Fibroblast of pulmonary artery (primary cell): ENCODE measurements around the gene H3-3A.
A peak's percentile ranks its signal among the peaks of the same experiment; 100 is the strongest.

Experiments used
- DNase-seq: peaks from one replicate; pipeline ENCODE4 v3.0.0-alpha.2; 2010; ENCODE audit warnings: low read depth
- H3K4me3 ChIP-seq: replicated peaks from 2 replicates; pipeline ENCODE4 v1.5.1; 2011; ENCODE audit warnings: low read depth, mild to moderate bottlenecking, control low read depth, low read length, moderate library complexity
- TF ChIP-seq, protein P1 (sequence below): IDR thresholded peaks from 2 replicates; pipeline ENCODE4 v1.5.1; 2011; ENCODE audit warnings: mild to moderate bottlenecking, control low read depth, low read length, inconsistent platforms; ENCODE audit errors: missing control alignments

Gene H3-3A

DNA sequence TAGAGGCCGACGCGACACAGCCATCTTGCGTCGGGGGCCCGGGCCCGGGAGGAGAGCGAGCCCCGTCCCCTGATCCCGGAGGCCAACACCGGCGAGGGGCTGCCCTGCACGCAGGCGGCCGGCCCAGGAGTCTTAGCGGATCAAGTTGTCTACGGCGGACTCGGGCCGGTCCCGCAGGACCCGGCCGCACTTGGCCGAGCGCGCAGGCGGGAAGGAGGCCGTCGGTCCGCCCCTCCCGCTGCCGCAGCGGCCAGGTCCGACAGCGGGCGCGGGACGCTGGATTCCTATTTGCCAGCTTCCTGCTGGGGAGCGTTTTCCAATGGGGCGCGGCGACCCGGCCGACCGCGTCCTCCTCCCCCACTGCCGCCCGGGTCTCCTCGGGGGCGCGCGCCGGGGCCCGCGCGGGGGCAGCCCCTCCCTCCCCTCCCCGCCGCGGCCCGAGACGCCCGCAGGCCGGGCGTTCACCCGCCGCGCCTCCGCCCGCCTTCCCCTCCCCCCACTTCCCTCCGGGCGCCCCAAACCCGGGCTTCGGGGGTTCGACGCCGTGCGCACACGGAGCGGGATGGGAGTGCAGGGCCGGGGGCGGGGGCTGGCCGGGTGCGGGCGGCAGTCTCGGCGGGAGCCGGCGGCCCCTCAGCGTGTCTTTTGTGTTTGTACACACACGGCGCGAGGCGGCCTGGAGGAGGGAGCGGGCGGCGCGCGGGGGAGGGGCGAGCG is 517 bp upstream of the H3-3A start:
- TF ChIP-seq, protein P1, sequence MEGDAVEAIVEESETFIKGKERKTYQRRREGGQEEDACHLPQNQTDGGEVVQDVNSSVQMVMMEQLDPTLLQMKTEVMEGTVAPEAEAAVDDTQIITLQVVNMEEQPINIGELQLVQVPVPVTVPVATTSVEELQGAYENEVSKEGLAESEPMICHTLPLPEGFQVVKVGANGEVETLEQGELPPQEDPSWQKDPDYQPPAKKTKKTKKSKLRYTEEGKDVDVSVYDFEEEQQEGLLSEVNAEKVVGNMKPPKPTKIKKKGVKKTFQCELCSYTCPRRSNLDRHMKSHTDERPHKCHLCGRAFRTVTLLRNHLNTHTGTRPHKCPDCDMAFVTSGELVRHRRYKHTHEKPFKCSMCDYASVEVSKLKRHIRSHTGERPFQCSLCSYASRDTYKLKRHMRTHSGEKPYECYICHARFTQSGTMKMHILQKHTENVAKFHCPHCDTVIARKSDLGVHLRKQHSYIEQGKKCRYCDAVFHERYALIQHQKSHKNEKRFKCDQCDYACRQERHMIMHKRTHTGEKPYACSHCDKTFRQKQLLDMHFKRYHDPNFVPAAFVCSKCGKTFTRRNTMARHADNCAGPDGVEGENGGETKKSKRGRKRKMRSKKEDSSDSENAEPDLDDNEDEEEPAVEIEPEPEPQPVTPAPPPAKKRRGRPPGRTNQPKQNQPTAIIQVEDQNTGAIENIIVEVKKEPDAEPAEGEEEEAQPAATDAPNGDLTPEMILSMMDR: no peak
- DNase-seq: peak; percentile 78
- H3K4me3 ChIP-seq: peak overlapping the region; percentile 67

DNA sequence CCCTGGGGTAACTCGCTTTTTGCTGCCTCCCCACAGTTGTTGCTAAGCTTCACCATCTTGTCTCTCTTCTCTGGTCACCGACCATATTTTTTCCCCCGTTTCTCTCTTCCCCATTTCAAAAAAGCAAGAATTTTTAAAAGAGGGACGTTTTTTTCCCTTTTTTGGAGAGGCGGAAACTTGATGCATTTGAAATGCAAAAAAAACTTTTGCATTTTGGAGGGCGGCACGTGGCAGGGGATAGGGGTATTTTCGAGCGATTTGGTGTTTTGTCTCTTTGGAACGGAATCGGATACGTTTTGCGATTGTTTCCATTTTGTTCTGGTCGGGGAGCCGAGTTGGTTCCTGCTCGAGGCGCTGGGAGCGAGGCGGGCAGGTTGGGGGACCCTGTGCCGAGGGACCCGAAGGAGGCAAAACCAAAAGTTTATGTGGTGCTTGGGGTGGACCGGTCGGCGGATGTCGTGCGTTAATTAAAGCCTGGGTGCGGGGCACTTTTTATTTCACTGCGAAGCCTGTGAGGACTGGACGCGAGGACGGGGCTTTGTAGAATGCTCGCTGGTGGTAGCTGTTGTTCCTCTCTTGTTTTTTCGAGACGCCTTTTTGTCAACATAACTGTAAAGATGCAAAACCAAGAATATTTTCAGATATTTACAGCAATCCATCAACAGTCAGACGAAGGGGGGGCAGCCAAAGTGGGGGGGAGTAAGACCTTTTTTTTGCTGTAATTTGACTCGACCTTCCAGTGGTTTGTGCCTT is 884 bp downstream of the H3-3A start:
- TF ChIP-seq, protein P1: no peak
- peak; percentile 49 for DNase-seq
- peak overlapping the region; percentile 98 for H3K4me3 ChIP-seq

DNA sequence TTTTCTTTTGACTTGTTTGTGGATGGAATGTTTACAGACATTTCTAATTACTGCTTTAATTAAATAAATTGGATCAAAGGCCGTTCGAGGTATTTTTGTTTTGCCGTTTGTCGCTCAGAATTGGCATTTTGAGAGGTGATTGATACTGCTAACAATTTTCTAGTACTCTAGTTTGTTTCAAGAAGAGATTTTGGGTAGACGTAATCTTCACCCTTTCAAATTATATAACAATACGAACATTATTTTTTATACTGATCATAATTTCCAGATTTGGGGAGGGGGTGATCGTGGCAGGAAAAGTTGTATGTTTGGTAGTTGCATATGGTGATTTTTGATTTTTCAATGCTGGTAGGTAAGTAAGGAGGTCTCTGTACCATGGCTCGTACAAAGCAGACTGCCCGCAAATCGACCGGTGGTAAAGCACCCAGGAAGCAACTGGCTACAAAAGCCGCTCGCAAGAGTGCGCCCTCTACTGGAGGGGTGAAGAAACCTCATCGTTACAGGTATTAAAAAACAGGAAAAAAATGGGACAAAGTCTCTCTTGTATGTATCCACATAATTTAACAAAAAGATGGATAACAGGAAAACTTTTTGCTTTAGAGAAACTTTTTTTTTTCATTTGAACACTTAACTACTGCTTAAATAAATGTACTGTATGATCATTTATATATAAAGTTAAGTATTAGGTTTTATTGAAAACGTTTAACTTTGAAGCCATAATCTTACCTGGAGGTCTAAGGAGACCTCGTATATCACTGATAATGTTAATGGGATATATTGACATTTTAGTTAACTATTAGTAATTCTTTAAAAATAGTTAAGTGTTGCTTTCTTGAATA is 1.7 kb downstream of the H3-3A start:
- peak overlapping the region; percentile 98 for H3K4me3 ChIP-seq
- TF ChIP-seq, protein P1: peak; percentile 51
- DNase-seq: peak; percentile 33

DNA sequence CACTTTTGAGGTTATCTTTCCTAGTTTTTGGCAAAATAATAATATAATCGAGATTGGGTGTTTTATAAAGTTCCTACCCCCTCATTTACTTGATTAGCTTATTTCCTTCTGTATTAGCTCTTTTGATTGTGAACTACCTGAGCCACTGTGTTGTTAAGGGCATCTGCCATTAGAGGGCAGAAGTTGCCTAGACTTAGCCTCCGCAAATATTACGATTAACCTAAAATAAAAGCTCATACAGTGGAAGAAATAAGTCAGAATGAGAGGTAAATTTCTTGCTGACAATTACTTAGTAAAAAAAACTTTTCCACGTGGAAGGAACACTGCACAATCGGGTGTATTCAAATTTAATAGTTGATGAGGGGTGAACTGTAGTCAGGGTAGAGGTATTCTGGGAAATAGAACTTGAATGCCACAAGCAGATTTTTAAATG is 2.3 kb downstream of the H3-3A start:
- TF ChIP-seq, protein P1: peak; percentile 89
- peak; percentile 80 for DNase-seq
- H3K4me3 ChIP-seq: peak overlapping the region; percentile 98

DNA sequence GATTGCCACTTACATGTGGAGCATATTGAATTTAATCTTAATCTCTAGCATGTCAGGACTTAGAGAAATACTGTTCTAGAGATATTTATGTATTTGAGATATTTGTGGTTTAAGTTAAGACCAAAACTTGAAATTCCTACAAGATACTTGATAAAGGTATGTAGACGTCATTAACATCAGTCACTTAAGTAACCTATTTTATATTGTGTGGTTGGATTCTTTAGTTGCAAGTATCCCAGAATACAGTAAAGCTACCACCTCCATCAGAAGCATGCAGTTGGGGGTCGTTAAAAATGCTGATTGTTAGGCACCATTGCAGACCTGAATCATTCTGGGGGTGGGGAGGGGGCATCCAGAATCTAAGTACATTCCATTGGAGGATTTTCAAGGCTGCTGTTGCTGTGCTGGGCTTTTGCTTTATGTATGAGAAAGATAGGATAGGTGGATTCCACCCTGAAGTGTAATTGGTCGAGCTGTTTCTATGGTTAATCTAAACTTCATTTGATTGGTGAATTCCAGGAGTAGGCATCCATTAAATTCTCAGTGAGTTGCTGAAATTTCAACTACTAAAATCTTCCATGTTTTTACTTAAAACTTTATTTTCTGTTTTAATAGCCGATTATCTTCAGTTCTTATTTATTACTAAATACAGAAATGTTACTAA is 4.0 kb downstream of the H3-3A start:
- DNase-seq: peak; percentile 45
- TF ChIP-seq, protein P1: no peak
- H3K4me3 ChIP-seq: no peak overlapping the region

DNA sequence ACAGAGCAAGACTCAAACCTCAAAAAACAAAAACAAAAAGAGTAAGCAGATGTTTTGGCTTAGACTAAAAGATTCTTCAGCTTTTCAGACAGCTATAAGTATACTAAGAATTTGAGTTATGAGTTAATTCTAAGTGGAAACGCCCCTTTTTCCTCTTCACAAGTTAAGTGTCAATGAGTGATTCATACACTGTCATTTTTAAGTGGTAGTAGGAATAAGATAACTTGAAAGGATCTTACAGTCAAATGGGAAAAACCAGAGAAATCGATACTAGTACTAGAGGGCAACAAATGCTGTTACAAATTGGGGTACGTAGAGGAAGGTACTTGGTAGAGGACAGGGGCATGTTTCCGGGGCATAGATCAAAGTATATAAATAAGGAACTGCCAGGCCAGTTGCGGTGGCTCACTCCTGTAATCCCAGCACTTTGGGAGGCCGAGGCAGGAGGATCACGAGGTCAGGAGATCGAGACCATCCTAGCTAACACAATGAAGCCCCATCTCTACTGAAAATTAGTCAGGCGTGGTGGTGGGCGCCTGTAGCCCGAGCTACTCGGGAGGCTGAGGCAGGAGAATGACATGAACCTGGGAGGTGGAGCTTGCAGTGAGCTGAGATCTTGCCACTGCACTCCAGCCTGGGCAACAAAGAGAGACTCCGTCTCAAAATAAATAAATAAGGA is 7.4 kb downstream of the H3-3A start:
- H3K4me3 ChIP-seq: no peak overlapping the region
- TF ChIP-seq, protein P1: no peak
- no peak for DNase-seq
